HEK293 (cell line): Measurements from ENCODE around the gene UBXN11.

Source experiments
- CTCF ChIP-seq: fragments of 450-650 bp; formaldehyde crosslinking; IDR thresholded peaks from 2 replicates; pipeline ENCODE4 v1.5.1; 2016; ENCODE audit warnings: missing biosample characterization, missing genetic modification characterization
- OVOL3 ChIP-seq: fragments of 450-650 bp; formaldehyde crosslinking; IDR thresholded peaks from 2 replicates; pipeline ENCODE4 v1.5.1; 2016; ENCODE audit warnings: missing biosample characterization, missing genetic modification characterization
- PBX3 ChIP-seq: sonication (generic); formaldehyde crosslinking; IDR thresholded peaks from 2 replicates; pipeline ENCODE4 v1.8.1; 2022; ENCODE audit warnings: mild to moderate bottlenecking, moderate library complexity, missing genetic modification reagents
- REPIN1 ChIP-seq: fragments of 450-650 bp; formaldehyde crosslinking; IDR thresholded peaks from 2 replicates; pipeline ENCODE4 v1.5.1; 2017; ENCODE audit warnings: missing biosample characterization, missing genetic modification characterization, low read depth
- YY1 ChIP-seq: fragments of 450-650 bp; formaldehyde crosslinking; IDR thresholded peaks from 2 replicates; pipeline ENCODE4 v1.5.1; 2018; ENCODE audit warnings: missing biosample characterization, missing genetic modification characterization
- ZBTB7A ChIP-seq: fragments of 450-650 bp; formaldehyde crosslinking; IDR thresholded peaks from 2 replicates; pipeline ENCODE4 v1.5.1; 2016; ENCODE audit warnings: low read depth, missing biosample characterization, missing genetic modification characterization
- ZNF23 ChIP-seq: fragments of 450-650 bp; formaldehyde crosslinking; IDR thresholded peaks from 2 replicates; pipeline ENCODE4 v1.5.1; 2016; ENCODE audit warnings: missing biosample characterization, missing genetic modification characterization, borderline replicate concordance
- ZNF274 ChIP-seq, 2 experiments: fragments of 200-500 bp in 1 of 2; fragments of 450-650 bp in 1 of 2; sonication (Bioruptor generic) in 1 of 2; formaldehyde crosslinking in 1 of 2; IDR thresholded peaks; 2 replicates each; pipeline versions ENCODE4 v1.5.1 to v1.6.1; 2014 to 2016; ENCODE audit warnings: borderline replicate concordance in 1 of 2, inconsistent platforms in 1 of 2, low read length in 1 of 2, missing biosample characterization in 1 of 2, missing genetic modification characterization in 1 of 2
- ZNF354C ChIP-seq: fragments of 450-650 bp; formaldehyde crosslinking; IDR thresholded peaks from 2 replicates; pipeline ENCODE4 v1.5.1; 2016; ENCODE audit warnings: missing biosample characterization, missing genetic modification characterization, low read depth, borderline replicate concordance
- ZNF404 ChIP-seq: fragments of 450-650 bp; formaldehyde crosslinking; IDR thresholded peaks from 2 replicates; pipeline ENCODE4 v1.5.1; 2017; ENCODE audit warnings: missing biosample characterization, missing genetic modification characterization
- ZNF433 ChIP-seq: fragments of 450-650 bp; formaldehyde crosslinking; IDR thresholded peaks from 2 replicates; pipeline ENCODE4 v1.5.1; 2016; ENCODE audit warnings: missing biosample characterization, missing genetic modification characterization, low read depth
- TF ChIP-seq, protein P1 (sequence below): fragments of 450-650 bp; formaldehyde crosslinking; IDR thresholded peaks from 2 replicates; pipeline ENCODE4 v1.5.1; 2016; ENCODE audit warnings: missing biosample characterization, missing genetic modification characterization

- TF ChIP-seq CTCF (tag by site-specific recombination) (no peak), ZNF433 (no peak), REPIN1 (tag by site-specific recombination) (no peak), ZNF354C (tag by site-specific recombination) (no peak), ZNF23 (no peak), ZNF404 (tag by site-specific recombination) (no peak), YY1 (no peak), ZNF274 (IDR thresholded peaks at IDR 0.05; ENCODE audit: low read length) (no peak), ZNF274 (tag by site-specific recombination; IDR thresholded peaks at IDR 0.05; ENCODE audit: borderline replicate concordance) (no peak), ZBTB7A (tag by site-specific recombination) (no peak), OVOL3 (no peak), PBX3 (no peak)
- TF ChIP-seq, protein P1, sequence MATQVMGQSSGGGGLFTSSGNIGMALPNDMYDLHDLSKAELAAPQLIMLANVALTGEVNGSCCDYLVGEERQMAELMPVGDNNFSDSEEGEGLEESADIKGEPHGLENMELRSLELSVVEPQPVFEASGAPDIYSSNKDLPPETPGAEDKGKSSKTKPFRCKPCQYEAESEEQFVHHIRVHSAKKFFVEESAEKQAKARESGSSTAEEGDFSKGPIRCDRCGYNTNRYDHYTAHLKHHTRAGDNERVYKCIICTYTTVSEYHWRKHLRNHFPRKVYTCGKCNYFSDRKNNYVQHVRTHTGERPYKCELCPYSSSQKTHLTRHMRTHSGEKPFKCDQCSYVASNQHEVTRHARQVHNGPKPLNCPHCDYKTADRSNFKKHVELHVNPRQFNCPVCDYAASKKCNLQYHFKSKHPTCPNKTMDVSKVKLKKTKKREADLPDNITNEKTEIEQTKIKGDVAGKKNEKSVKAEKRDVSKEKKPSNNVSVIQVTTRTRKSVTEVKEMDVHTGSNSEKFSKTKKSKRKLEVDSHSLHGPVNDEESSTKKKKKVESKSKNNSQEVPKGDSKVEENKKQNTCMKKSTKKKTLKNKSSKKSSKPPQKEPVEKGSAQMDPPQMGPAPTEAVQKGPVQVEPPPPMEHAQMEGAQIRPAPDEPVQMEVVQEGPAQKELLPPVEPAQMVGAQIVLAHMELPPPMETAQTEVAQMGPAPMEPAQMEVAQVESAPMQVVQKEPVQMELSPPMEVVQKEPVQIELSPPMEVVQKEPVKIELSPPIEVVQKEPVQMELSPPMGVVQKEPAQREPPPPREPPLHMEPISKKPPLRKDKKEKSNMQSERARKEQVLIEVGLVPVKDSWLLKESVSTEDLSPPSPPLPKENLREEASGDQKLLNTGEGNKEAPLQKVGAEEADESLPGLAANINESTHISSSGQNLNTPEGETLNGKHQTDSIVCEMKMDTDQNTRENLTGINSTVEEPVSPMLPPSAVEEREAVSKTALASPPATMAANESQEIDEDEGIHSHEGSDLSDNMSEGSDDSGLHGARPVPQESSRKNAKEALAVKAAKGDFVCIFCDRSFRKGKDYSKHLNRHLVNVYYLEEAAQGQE (tag by site-specific recombination) = no peak
These were observed 43.2 kb downstream of the UBXN11 start for GRCh38 chr1:26263212-26263611.
